Activated naive CD4-positive, alpha-beta T cell treated with Interleukin-2 at 50 U/mL for 16 hours (primary cell): ENCODE results near the gene TGFBR3.
"Not testable (repeated sequence)": the region's sequence is repeated elsewhere in the genome, so short reads cannot be mapped to it uniquely, and the experiment has no call there.

ENCODE experiments used
- DNase-seq: peaks from one replicate; pipeline ENCODE4 v3.0.0-alpha.2; 2020

The TGFBR3 gene

GRCh38 chr1:91670781-91671180, 215.2 kb downstream of the TGFBR3 start:
- DNase-seq: no peak

- DNase-seq: no peak
Measured at GRCh38 chr1:91669584-91670350, 216.2 kb downstream of the TGFBR3 start.

- DNase-seq: not testable (repeated sequence)
Measured at GRCh38 chr1:91666651-91667050, 219.3 kb downstream of the TGFBR3 start.

GRCh38 chr1:91661121-91661520, 224.8 kb downstream of the TGFBR3 start:
- DNase-seq: no peak

GRCh38 chr1:91660708-91661107, 225.2 kb downstream of the TGFBR3 start:
- no peak for DNase-seq

- no peak for DNase-seq
Measured at GRCh38 chr1:91655912-91656449, 230.0 kb downstream of the TGFBR3 start.

GRCh38 chr1:91653183-91653582, 232.8 kb downstream of the TGFBR3 start:
- no peak for DNase-seq

- no peak for DNase-seq
Measured at GRCh38 chr1:91651661-91652071, 234.3 kb downstream of the TGFBR3 start.

- DNase-seq: no peak
Measured at GRCh38 chr1:91651243-91651642, 234.7 kb downstream of the TGFBR3 start.

GRCh38 chr1:91650764-91651163, 235.2 kb downstream of the TGFBR3 start:
- no peak for DNase-seq

GRCh38 chr1:91647061-91647460, 238.9 kb downstream of the TGFBR3 start:
- no peak for DNase-seq

GRCh38 chr1:91645031-91645430, 240.9 kb downstream of the TGFBR3 start:
- no peak for DNase-seq

GRCh38 chr1:91643431-91643830, 242.5 kb downstream of the TGFBR3 start:
- no peak for DNase-seq

- DNase-seq: no peak
Measured at GRCh38 chr1:91640877-91641526, 244.9 kb downstream of the TGFBR3 start.

GRCh38 chr1:91637539-91637994, 248.4 kb downstream of the TGFBR3 start:
- DNase-seq: no peak

GRCh38 chr1:91635763-91636162, 250.2 kb downstream of the TGFBR3 start:
- no peak for DNase-seq

GRCh38 chr1:91633438-91633837, 252.5 kb downstream of the TGFBR3 start:
- no peak for DNase-seq

- DNase-seq: no peak
Measured at GRCh38 chr1:91631718-91632330, 254.1 kb downstream of the TGFBR3 start.

GRCh38 chr1:91630803-91631202, 255.1 kb downstream of the TGFBR3 start:
- no peak for DNase-seq
